HCT116 (cell line): Measurements from ENCODE around the gene CIT. TPM values are rescaled to one million over a fixed set of nuclear protein-coding genes. Genes with fewer than 3 reads are reported as not detected.

Source experiments
- ATAC-seq: fragments of 200-7000 bp; cut with Tn5 transposase; 2 replicates; pipeline ENCODE4 v1.9.1; 2020; ENCODE audit warnings: mild to moderate bottlenecking, moderate library complexity
- BruUV-seq: library from RNA; stranded (reverse); fragments of 400-500 nt; replicated peaks from 2 replicates; lab custom pipeline; 2021; lab: Mats Ljungman, UMichigan
- CTCF ChIA-PET: fragments of 300-600 bp; sonication (Branson Sonifier 250); formaldehyde crosslinking; loops from one replicate; lab custom pipeline; 2021; ENCODE audit warnings: antibody characterized with exemption; lab: Charles Lee
- POLR2A ChIA-PET: fragments of 300-600, 350-600 bp; sonication (Branson Sonifier 250); formaldehyde crosslinking; loops from one replicate; lab custom pipeline; 2021; ENCODE audit warnings: antibody characterized with exemption; lab: Charles Lee
- RAD21 ChIA-PET, 2 experiments: fragments of 300-600 bp; sonication (Branson Sonifier 250); formaldehyde crosslinking; loops; one replicate each; lab custom pipeline; 2023; ENCODE audit warnings: low total read pairs in 2 of 2; ENCODE audit not compliant: uncharacterized antibody in 2 of 2, unreplicated experiment in 2 of 2, low non-redundant PET in 1 of 2; lab: Charles Lee
- DNase-seq: peaks from one replicate; pipeline ENCODE4 v3.0.0-alpha.2; 2010; ENCODE audit warnings: low read depth, low spot score
- H2AFZ ChIP-seq: fragments of 200-600 bp; shearing (Covaris generic), sonication (generic); 2 replicates; pipeline ENCODE4 v1.6.1; 2017; ENCODE audit warnings: low read depth, mixed run types, mixed read lengths, antibody characterized with exemption, low read length; ENCODE audit not compliant: poor library complexity, severe bottlenecking
- H3K27ac ChIP-seq: 2 replicates; pipeline ENCODE4 v1.5.1; 2012; ENCODE audit warnings: low read depth, low read length
- H3K27me3 ChIP-seq: fragments of 200-600 bp; sonication (generic); 2 replicates; pipeline ENCODE4 v1.6.1; 2016; ENCODE audit warnings: mixed run types, low read length, mixed read lengths; ENCODE audit not compliant: insufficient read depth
- H3K36me3 ChIP-seq, 2 experiments: fragments of 200-500 bp in 1 of 2; fragments of 200-600 bp in 1 of 2; sonication (Bioruptor generic) in 1 of 2; sonication (generic) in 1 of 2; 2 replicates each; pipeline versions ENCODE4 v1.5.1 to v1.6.1; 2014 to 2016; ENCODE audit warnings: low read length in 2 of 2, inconsistent platforms in 1 of 2, mixed read lengths in 1 of 2, mixed run types in 1 of 2; ENCODE audit not compliant: insufficient read depth in 2 of 2, control insufficient read depth in 1 of 2
- H3K4me1 ChIP-seq, 2 experiments: fragments of 200-600 bp in 1 of 2; sonication (generic) in 1 of 2; 2 replicates each; pipeline versions ENCODE4 v1.5.1 to v1.6.1; 2012 to 2017; ENCODE audit warnings: low read length in 2 of 2, inconsistent platforms in 1 of 2, mild to moderate bottlenecking in 1 of 2, mixed read lengths in 1 of 2, mixed run types in 1 of 2, moderate library complexity in 1 of 2; ENCODE audit not compliant: insufficient read depth in 2 of 2, control insufficient read depth in 1 of 2
- H3K4me2 ChIP-seq: fragments of 200-600 bp; sonication (generic); 2 replicates; pipeline ENCODE4 v1.6.1; 2017; ENCODE audit warnings: mixed run types, low read length, mixed read lengths
- H3K4me3 ChIP-seq, 2 experiments: fragments of 200-600 bp in 1 of 2; sonication (generic) in 1 of 2; replicated peaks in 1 of 2; 2 replicates each; pipeline ENCODE4 v1.5.1; 2011 to 2016; ENCODE audit warnings: low read length in 2 of 2, control low read depth in 1 of 2, low read depth in 1 of 2, mild to moderate bottlenecking in 1 of 2, mixed read lengths in 1 of 2, mixed run types in 1 of 2
- H3K79me2 ChIP-seq: fragments of 200-600 bp; sonication (generic); 2 replicates; pipeline ENCODE4 v1.6.1; 2017; ENCODE audit warnings: mild to moderate bottlenecking, mixed run types, low read length, moderate library complexity, mixed read lengths; ENCODE audit not compliant: insufficient read depth
- H3K9ac ChIP-seq: fragments of 200-600 bp; sonication (generic); 2 replicates; pipeline ENCODE4 v1.6.1; 2016; ENCODE audit warnings: low read length, mixed read lengths
- H3K9me2 ChIP-seq: fragments of 200-600 bp; sonication (generic), shearing (Covaris generic); 2 replicates; pipeline ENCODE4 v1.6.1; 2017; ENCODE audit warnings: mixed run types, mild to moderate bottlenecking, moderate library complexity; ENCODE audit not compliant: insufficient read depth
- H3K9me3 ChIP-seq, 2 experiments: fragments of 200-500 bp in 1 of 2; fragments of 200-600 bp in 1 of 2; sonication (Bioruptor generic) in 1 of 2; sonication (generic) in 1 of 2; 2 replicates each; pipeline ENCODE4 v1.6.1; 2014 to 2017; ENCODE audit warnings: low read length in 2 of 2, mixed read lengths in 2 of 2, inconsistent platforms in 1 of 2, low read depth in 1 of 2, mild to moderate bottlenecking in 1 of 2, mixed run types in 1 of 2, moderate library complexity in 1 of 2; ENCODE audit not compliant: control insufficient read depth in 1 of 2, insufficient read depth in 1 of 2
- H4K20me1 ChIP-seq: fragments of 200-600 bp; sonication (generic), shearing (Covaris generic); 2 replicates; pipeline ENCODE4 v1.6.1; 2017; ENCODE audit warnings: mixed run types, mild to moderate bottlenecking, moderate library complexity; ENCODE audit not compliant: insufficient read depth
- CEBPB ChIP-seq: IDR thresholded peaks from 2 replicates; pipeline ENCODE4 v1.6.1; 2012; ENCODE audit warnings: low read depth
- EGR1 ChIP-seq: IDR thresholded peaks from 2 replicates; pipeline ENCODE4 v1.6.1; 2012; ENCODE audit warnings: low read depth
- ELF1 ChIP-seq: IDR thresholded peaks from 2 replicates; pipeline ENCODE4 v1.6.1; 2012; ENCODE audit warnings: low read depth, borderline replicate concordance
- EZH2phosphoT487 ChIP-seq: fragments of 200-600 bp; IDR thresholded peaks from 2 replicates; pipeline ENCODE4 v1.6.1; 2018; ENCODE audit warnings: antibody characterized with exemption, borderline replicate concordance
- FOSL1 ChIP-seq: IDR thresholded peaks from 2 replicates; pipeline ENCODE4 v1.6.1; 2012; ENCODE audit warnings: low read depth
- REST ChIP-seq: IDR thresholded peaks from 2 replicates; pipeline ENCODE4 v1.6.1; 2012; ENCODE audit warnings: low read depth
- SIN3A ChIP-seq: IDR thresholded peaks from 2 replicates; pipeline ENCODE4 v1.6.1; 2012; ENCODE audit warnings: low read depth
- TCF7L2 ChIP-seq: IDR thresholded peaks from 2 replicates; pipeline ENCODE4 v1.7.0; 2011; ENCODE audit warnings: borderline replicate concordance, inconsistent platforms; ENCODE audit not compliant: insufficient read depth, insufficient read length; ENCODE audit errors: extremely low read depth
- YY1 ChIP-seq: IDR thresholded peaks from 2 replicates; pipeline ENCODE4 v1.6.1; 2011; ENCODE audit warnings: low read length, low read depth, moderate library complexity, mild to moderate bottlenecking; ENCODE audit not compliant: insufficient replicate concordance; ENCODE audit errors: extremely low read depth
- ZNF274 ChIP-seq: fragments of 200-500 bp; sonication (Bioruptor generic); IDR thresholded peaks from 2 replicates; pipeline ENCODE4 v1.6.1; 2014; ENCODE audit warnings: mild to moderate bottlenecking, low read depth, low read length, inconsistent platforms
- intact Hi-C: fragments of 100-400 bp; cut with micrococcal nuclease; formaldehyde crosslinking; loops from 2 replicates; pipeline ENCODE4 v1.10.0; 2022
- total RNA-seq: library from RNA; stranded (reverse); gene quantifications from one replicate; pipeline ENCODE4 v1.2.1, GENCODE V29; 2021; ENCODE audit not compliant: unreplicated experiment
- TF ChIP-seq, protein P1 (sequence below): IDR thresholded peaks from 2 replicates; pipeline ENCODE4 v1.6.1; 2012
- TF ChIP-seq, protein P2 (sequence below): IDR thresholded peaks from 2 replicates; pipeline ENCODE4 v1.6.1; 2012
- TF ChIP-seq, protein P3 (sequence below), 3 experiments: fragments of 200-600 bp in 1 of 3; sonication (generic) in 1 of 3; IDR thresholded peaks in 2 of 3; conservative IDR thresholded peaks in 1 of 3; 2 replicates each; pipeline ENCODE4 v1.5.1; 2012 to 2017; ENCODE audit warnings: low read depth in 2 of 3, low read length in 2 of 3, antibody characterized with exemption in 1 of 3, borderline replicate concordance in 1 of 3, control low read depth in 1 of 3, mild to moderate bottlenecking in 1 of 3, mixed read lengths in 1 of 3, mixed run types in 1 of 3, moderate library complexity in 1 of 3; ENCODE audit not compliant: insufficient read depth in 1 of 3

Gene CIT
- total RNA-seq, 1 experiment from 2014 or later = 54.2 TPM

GRCh38 chr12:119843100-119843499 lies 34.0 kb downstream of the CIT start:
- no peak for DNase-seq
- ChIA-PET CTCF (no interaction called here), POLR2A (no interaction called here), RAD21 (no interaction called here)
- intact Hi-C loops = no loop called here
- no peaks in the 10 kb centered on the region for H3K27me3 ChIP-seq
- no peak overlapping the region for H3K9ac ChIP-seq
- no peak overlapping the region for H3K4me3 ChIP-seq
- no peak for TF ChIP-seq CEBPB
- H3K36me3 ChIP-seq = peaks cover 2 to 36% of the 10 kb centered on the region in 2 experiments
- no peaks in the 10 kb centered on the region for H3K9me2 ChIP-seq
- H3K9me3 ChIP-seq = no peaks in the 10 kb centered on the region
- H3K27ac ChIP-seq = no peak overlapping the region
- no peak overlapping the region for H3K4me2 ChIP-seq
- no TSS peak for BruUV-seq
- no peak overlapping the region for H2AFZ ChIP-seq
- H3K4me1 ChIP-seq = no peaks in the 10 kb centered on the region
- no peaks in the 10 kb centered on the region for H4K20me1 ChIP-seq
- ATAC-seq = no peak
- H3K79me2 ChIP-seq = peaks cover 47% of the 10 kb centered on the region; the same call in 1 of the 2 replicates

DNA sequence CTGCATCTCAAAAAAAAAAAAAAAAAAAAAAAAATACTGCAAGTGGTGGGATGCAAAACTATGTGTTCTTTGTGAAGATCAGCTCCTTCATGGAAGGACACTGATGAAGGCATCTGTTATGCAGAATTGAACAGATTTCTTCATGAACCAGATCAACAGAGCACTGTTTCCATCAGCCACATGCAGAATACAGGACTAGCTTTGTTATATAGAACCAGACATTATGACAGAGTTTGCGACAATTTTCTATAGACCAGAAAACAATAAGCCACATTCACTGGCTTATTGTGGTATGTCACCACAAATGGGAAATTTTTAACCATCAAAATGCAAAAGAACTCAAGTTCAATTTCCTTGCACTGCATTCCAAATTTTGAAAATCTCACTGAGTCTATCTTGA lies 34.7 kb downstream of the CIT start:
- Histone ChIP-seq H3K4me2 (no peak overlapping the region), H3K4me1 (no peaks in the 10 kb centered on the region), H3K4me3 (no peak overlapping the region)
- ATAC-seq = no peak
- no peak for DNase-seq
- RAD21 ChIA-PET = no interaction called here
- intact Hi-C loops = no loop called here
- TF ChIP-seq FOSL1 (no peak), SIN3A (no peak), CEBPB (no peak), ZNF274 (no peak), TCF7L2 (no peak), ELF1 (no peak), YY1 (no peak), EZH2phosphoT487 (no peak), EGR1 (no peak), REST (no peak)
- TF ChIP-seq, protein P1, sequence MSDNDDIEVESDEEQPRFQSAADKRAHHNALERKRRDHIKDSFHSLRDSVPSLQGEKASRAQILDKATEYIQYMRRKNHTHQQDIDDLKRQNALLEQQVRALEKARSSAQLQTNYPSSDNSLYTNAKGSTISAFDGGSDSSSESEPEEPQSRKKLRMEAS = no peak
- TF ChIP-seq, protein P2, sequence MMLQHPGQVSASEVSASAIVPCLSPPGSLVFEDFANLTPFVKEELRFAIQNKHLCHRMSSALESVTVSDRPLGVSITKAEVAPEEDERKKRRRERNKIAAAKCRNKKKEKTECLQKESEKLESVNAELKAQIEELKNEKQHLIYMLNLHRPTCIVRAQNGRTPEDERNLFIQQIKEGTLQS = no peak
- TF ChIP-seq, protein P3, sequence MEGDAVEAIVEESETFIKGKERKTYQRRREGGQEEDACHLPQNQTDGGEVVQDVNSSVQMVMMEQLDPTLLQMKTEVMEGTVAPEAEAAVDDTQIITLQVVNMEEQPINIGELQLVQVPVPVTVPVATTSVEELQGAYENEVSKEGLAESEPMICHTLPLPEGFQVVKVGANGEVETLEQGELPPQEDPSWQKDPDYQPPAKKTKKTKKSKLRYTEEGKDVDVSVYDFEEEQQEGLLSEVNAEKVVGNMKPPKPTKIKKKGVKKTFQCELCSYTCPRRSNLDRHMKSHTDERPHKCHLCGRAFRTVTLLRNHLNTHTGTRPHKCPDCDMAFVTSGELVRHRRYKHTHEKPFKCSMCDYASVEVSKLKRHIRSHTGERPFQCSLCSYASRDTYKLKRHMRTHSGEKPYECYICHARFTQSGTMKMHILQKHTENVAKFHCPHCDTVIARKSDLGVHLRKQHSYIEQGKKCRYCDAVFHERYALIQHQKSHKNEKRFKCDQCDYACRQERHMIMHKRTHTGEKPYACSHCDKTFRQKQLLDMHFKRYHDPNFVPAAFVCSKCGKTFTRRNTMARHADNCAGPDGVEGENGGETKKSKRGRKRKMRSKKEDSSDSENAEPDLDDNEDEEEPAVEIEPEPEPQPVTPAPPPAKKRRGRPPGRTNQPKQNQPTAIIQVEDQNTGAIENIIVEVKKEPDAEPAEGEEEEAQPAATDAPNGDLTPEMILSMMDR (IDR thresholded peaks at IDR 0.05 in 2 of 3, conservative IDR thresholded peaks at IDR 0.05 in 1 of 3; ENCODE audit: borderline replicate concordance in 1 of 3, insufficient read depth in 1 of 3, low read depth in 2 of 3, low read length in 2 of 3) = no peak
- TF ChIP-seq, all 23 proteins: peak for 0
- H3K36me3 ChIP-seq = peaks cover 0 to 31% of the 10 kb centered on the region in 2 experiments; a peak in 3 of 4 replicates
- no peaks in the 10 kb centered on the region for H3K9me2 ChIP-seq
- ChIA-PET POLR2A (no interaction called here), CTCF (no interaction called here)
- H3K27me3 ChIP-seq = no peaks in the 10 kb centered on the region
- H3K9me3 ChIP-seq = no peaks in the 10 kb centered on the region
- H3K9ac ChIP-seq = no peak overlapping the region
- H3K27ac ChIP-seq = no peak overlapping the region
- no peak overlapping the region for H2AFZ ChIP-seq
- peaks cover 52% of the 10 kb centered on the region for H3K79me2 ChIP-seq
- H4K20me1 ChIP-seq = no peaks in the 10 kb centered on the region
- no TSS peak for BruUV-seq
